D341Med (cell line): ENCODE results near the gene ARVCF.

Experiments used
- DNase-seq: peaks from one replicate; pipeline ENCODE4 v3.0.0; 2012; ENCODE audit warnings: low spot score

The ARVCF gene

GRCh38 chr22:20015971-20016733 lies 471 bp downstream of the ARVCF start:
- peak; percentile 78 for DNase-seq

DNA sequence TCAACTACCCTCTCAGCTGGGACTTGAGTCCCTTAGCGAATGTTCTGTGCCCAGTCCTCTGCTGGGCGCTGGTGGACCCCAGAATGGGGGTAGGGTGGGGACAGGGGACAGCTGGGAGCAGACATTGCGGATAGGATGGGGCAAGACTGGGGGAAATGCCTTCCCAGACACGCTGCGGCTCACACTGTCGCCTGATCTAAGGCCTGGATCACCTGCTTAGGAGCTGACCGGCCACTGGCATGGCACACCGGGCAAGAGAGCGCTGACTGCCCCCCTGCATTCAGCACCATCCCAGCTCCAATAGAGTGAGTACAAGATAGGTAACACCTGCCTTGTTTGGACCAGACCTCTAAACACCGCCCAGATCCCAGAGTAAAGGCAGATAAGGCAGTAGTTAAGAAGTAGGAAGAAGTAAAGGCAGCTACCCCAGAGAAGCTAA lies 1.4 kb downstream of the ARVCF start:
- no peak for DNase-seq

- DNase-seq: no peak
Observed at GRCh38 chr22:20014526-20015186, 2.0 kb downstream of the ARVCF start.

DNA sequence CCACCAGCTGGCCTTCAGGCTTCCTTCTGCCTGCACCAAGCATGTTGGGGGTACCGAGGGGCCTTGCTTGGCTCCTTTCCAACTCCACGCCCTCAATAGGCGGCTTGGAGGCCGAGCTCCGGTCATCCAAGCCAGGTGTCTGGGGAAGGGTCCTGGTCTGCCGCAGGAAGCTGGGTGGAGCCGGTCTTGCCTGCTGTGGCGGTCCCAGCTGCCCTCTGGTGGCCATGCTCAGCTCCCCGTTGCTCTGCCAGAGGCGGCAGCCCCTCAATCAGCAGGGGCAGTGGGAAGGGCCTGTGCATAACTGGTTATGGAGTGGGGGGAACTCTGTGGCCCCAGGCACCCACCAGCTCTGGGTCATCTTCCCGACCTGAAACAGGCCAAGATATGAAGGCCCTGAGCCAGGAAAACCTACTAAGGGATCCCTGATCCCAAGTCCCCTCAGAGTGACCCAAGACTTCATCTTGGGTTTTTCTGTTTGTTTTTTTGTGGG lies 3.2 kb downstream of the ARVCF start:
- peak; percentile 77 for DNase-seq

DNA sequence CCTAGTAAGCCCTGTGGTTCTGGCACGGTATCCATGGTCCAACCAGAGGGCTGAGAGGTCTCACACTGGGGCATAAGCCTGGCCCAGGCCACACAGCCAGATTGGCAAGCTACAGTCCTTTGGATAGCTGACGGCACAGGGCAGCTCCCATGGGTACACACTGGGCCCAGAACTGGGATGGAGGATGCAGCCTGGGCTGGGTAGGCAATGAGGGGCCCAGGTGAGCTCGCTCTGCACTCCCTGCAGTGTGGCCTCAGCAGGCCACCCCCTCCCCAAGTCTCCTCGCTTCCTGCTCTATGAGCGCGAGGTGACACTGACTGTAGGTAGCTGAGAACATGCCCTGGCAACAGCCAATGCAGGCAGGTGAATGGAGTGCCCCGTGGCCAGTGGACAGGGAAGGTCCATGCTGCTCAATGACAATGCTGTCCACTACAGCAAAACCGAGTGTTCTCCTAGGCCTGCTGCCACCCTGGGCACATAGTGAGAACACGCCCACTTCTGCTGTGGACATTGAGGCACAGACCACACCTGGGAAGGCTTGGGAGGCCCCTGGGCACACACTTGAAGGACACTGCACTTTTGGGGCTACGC lies 3.8 kb downstream of the ARVCF start:
- DNase-seq: no peak

- no peak for DNase-seq
Observed at GRCh38 chr22:20011993-20012740, 4.5 kb downstream of the ARVCF start.

DNA sequence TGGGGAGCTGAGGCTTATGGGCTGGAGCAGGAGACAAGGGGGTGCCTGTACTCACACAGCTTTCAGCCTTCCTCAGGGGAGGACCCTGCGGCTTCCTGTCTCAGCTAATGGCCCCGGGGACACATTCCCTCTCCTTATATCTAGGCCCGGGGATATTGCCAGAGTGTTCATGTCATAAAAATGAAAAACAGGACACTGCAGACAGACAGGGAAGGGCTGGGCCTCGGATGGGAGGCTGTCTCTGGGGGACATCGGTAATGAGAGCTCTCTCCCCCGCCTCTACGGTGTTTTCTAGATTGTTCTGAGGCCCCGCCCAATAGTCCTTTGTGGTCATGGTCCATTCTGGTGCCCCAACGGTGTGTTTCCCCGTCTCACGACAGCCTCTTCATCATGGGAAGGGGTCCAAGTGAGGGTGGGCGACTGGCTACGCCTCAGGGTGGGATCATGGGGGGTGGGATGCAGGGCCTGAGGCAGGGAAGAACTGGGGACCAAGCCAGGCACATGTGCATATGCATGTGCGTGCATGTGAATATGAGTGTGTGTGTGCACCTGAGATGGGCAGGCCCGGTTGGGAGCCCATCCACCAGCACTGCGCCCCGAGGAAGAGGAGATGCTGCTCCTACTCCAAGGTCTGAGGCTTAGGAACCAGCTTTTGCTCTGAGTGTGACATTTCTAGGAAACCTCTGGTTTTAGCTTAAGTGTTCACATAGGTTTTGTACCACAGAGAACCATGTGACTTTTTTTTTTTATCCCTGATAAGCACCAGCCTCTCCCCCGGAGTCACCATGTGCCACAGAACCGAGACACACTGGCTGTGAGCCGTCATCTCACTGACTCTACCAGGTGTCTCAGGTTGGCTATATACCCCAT lies 5.3 kb downstream of the ARVCF start:
- DNase-seq: no peak

- no peak for DNase-seq
Observed at GRCh38 chr22:20010307-20011122, 6.1 kb downstream of the ARVCF start.

DNA sequence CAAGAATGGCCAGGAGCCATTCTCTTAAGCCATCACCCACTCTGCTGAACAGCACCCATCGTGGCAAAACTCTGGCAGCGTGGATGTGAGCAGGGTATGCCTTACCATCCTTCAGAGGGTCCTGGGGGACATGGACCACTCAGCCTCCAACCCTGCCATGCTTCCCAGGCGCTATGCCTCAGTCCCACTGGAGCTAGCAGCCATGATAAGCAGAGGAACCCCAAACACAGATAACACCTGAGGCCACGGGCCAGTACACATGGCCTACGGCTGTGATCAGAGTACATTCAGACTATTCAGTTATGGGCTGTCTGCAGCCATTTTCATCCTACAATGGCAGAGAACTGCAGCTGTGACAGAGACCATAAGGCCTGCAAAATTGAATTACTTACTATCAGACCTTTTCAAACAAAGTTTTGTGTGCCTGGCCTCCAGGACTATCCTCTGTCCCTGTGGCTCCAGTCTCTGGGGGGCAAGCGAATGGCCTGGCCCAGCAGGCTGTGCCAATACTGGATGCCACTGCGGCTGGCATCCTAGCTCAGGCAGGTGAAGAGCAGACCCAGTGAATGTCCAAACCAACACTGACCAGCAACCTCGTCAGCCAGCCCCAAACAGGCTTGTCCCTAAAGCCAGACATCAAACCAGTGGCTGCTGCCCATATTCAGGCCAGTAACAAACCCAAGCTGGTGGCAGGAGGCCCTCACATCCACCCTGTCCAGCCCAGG lies 6.9 kb downstream of the ARVCF start:
- no peak for DNase-seq

- DNase-seq: no peak
Observed at GRCh38 chr22:20009018-20009491, 7.6 kb downstream of the ARVCF start.

DNA sequence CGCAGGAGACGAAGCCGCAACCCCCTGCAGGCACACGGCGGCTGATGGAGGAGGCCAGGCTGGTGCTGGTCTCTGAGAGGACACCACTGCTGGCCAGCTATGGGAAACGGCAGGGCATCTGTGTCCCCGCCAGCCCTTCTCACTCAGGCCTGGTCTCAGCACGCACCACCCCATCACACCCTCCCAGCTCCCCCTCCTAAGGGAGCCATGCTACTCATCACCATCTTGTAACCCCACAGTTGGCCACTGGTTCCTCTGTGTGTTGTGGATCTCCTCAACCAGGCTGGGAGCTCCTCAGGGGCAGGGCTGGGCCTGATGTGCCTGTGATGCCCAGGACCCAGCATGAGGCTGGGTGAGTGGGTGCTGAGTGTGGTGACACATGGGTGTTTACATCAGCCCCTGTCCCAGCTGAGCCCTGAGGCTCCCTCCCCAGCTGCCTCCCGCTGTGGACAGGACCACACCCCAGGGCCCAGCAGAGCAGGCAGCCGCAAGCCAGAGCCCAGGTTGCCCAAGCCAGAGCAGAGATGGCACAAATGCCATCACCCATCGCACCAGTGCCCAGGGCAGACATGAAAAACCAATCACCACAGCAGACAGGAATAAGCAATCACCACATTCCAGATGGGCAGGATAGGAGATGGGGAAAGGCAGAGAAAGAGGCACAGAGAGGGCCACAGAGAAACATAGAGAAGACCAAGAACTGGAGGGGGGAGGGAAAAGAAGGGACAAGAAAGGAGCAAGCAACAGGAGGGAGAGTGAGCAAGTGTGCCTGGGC lies 8.2 kb downstream of the ARVCF start:
- DNase-seq: no peak

GRCh38 chr22:20004464-20004863 lies 12.2 kb downstream of the ARVCF start:
- no peak for DNase-seq

DNA sequence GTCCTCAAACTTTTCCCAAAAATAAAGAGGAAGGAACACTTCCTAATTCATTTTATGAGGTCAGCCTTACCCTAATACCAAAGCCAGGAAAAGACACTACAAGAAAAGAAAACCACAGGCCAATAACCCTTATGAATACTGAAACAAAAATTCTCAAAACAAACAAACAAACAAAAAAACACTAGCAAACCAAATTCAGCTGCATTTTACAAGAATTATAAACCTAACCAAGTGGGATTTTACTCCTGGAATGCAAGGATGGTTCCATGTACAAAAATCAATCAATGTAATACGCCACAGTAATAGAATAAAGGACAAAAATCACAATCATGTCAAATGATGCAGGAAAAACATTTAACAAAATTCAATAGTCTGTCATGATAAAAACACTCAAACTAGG lies 13.3 kb downstream of the ARVCF start:
- no peak for DNase-seq

GRCh38 chr22:20002636-20003035 lies 14.0 kb downstream of the ARVCF start:
- DNase-seq: no peak

DNA sequence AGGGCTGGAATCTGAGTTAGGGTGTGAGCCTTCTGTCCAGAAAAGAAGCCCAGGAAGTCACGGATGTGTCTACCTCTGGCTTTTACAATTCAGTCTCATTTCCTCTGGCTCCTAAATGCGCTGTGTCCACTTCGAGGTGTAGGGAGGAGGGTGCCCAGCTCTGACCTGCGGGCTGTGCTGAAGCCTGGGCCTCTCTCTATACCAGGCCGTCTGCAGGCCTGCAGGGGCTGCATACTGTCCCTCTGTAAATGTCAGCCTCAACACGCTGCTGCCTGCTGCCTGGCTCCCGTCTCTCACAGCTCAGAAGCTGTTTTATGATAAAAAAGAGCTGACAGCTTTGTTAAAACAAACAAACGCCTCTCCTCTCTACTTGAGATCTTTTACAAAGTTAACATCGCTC lies 14.5 kb downstream of the ARVCF start:
- no peak for DNase-seq

GRCh38 chr22:20001082-20001638 lies 15.5 kb downstream of the ARVCF start:
- no peak for DNase-seq

- DNase-seq: no peak
Observed at GRCh38 chr22:20000246-20001081, 16.2 kb downstream of the ARVCF start.
